GM18861 (cell line): ENCODE measurements around the gene CEP63.

Experiments
- ATAC-seq: cut with Tn5 transposase; IDR thresholded peaks from one replicate; pipeline ENCODE4 v1.9.1; 2021; ENCODE audit not compliant: unreplicated experiment

Gene CEP63

GRCh38 chr3:134606033-134607025, 120.5 kb downstream of the CEP63 start:
- ATAC-seq: no peak

DNA sequence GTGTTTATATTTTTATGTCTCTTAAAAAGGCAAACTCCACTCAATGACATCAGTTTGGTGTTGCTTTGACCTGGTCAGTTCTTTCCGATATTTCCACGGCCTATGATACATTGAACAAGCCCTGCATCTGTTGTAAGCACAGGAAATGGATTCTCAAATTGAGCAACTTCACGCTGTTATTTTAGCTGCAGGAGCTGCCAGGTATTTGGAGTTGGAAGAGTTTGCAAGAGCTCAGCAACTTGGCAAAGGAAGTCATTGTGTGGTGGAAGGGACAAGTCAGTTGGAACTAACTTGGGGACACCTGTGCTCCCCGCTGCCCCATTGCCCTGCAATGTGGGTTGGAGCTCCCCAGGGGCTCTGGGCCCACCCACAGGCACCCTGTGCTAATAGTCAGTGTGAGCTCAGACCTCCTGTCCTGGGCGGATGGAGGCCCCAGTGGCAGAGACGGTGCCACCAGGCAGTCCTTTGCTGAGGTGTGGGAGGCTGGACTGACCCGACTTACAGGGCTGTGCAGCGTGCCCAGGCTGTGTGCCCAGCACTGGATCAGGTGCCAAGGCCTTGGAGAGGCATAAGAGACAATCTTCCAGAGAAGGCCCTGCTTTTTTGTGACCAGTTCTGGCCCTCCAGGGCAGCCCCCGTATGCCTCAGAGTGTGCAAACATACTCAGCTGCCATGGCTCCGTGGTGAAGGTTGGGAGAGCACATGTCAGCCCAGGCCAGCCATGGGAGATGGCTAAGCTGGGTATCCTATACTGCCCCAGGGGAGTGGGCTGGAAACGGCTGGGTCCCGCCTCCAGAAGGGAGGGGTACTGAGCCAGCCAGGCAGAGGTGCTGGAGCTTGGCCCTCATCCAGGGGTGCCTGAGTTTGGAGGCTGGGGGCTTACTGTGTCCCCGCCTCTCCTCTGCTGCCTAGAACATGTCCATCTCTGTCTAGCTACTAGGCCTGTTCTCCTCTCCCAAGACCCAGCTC, 121.5 kb downstream of the CEP63 start:
- ATAC-seq: no peak

DNA sequence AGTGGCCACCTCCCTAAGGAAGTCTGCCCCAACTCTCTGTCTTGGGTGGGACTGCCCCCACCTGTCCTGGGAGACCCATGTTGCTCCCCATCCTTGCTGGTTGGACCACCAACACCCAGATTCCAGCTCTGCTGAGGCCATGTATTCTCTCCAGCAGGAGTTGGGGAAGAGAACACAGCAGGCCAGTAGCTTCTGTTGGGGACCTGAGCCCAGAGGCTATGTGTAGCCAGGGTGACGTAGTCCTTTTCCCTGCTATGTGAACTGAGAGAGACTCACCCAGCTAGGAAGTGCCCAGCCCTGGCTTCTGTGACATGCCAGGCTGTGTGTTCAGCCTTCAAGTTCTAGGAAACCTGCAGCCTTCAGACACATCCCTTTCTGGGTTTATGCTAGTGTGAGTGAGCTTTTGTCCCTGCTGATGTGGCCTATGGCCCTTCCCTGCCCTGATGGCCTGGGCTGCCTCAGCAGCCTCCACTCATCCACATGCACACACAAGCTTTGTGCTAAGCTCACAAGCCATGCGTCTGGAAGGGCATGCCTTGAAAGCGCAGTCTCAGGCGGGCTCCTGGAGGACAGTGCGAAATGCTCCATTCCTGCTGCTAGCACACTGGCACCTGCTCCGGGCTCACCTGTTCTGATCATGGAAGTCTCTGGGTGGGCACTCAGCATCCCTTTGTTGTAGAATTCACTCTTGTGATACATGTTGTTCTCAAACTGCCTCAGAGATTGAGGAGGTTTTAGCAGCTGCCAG, 122.3 kb downstream of the CEP63 start:
- no peak for ATAC-seq

DNA sequence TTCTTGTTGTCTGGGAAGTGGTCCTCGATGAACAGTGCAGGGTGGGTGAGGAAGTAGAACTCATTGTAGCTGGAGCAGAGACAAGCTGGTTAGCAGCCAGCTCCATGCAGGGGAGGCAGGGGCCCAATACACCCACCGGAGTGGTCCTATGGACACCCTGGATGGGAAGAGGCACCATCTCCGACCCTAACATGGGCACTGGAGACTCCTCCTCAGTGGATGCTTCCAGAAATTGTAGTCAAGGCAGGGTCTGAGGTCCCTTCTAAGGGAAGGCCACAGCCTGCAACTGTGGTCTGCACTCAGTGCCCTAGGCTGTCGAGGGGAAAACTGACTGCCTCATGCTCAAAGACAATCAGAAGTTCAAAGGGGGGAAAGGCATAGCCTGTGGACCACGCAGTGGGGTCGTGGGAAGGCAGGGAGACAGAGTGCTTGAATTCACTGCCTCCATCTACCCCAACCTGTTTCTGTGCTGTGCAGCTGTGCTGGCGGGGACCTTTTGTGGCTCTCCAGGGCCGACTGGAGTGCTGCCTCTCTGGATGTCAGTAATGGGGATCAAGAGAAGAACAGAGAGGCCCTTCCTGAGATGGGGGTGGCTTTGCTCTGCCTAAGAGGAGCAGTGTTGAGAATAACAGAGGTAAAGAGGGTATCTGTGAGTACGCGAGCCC, 123.0 kb downstream of the CEP63 start:
- ATAC-seq: no peak

DNA sequence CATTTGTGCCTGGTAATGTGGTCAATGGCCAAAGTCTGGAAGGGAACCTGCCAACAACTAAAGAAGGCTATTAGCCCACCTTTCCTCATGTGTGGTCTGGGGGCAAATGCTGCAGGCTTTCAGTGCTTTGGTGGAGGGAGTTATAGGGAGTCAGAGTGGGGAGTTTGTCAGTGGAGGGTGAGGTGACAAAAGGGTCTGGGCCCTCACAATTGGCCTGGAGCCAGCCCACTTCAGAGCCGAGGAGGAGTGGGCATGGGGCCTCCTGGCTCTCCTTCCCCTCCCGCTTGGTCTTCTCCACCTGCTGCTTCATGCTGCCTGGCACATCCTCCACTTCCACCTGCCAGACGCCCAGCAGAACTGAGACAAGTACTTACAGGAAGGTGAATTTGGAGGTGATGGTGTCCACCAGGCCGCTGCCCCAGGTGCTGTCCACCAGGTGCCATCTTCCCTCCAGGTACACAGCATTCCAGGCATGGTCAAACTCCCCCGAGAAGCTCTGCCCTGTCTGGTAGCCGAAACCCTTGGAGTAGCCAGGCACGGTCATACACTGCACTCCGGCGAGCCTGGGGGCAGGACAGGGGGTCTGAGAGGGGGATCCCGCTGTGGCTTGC, 124.1 kb downstream of the CEP63 start:
- no peak for ATAC-seq

- no peak for ATAC-seq
Observed at GRCh38 chr3:134610432-134611385, 124.9 kb downstream of the CEP63 start.

GRCh38 chr3:134611516-134611915, 125.7 kb downstream of the CEP63 start:
- no peak for ATAC-seq

GRCh38 chr3:134613006-134613520, 127.2 kb downstream of the CEP63 start:
- ATAC-seq: no peak

- ATAC-seq: no peak
Observed at GRCh38 chr3:134614955-134615354, 129.1 kb downstream of the CEP63 start.

GRCh38 chr3:134615743-134616142, 129.9 kb downstream of the CEP63 start:
- ATAC-seq: no peak

- ATAC-seq: no peak
Observed at GRCh38 chr3:134617608-134618477, 132.0 kb downstream of the CEP63 start.

- no peak for ATAC-seq
Observed at GRCh38 chr3:134618478-134619300, 132.8 kb downstream of the CEP63 start.

GRCh38 chr3:134619301-134619615, 133.4 kb downstream of the CEP63 start:
- no peak for ATAC-seq

DNA sequence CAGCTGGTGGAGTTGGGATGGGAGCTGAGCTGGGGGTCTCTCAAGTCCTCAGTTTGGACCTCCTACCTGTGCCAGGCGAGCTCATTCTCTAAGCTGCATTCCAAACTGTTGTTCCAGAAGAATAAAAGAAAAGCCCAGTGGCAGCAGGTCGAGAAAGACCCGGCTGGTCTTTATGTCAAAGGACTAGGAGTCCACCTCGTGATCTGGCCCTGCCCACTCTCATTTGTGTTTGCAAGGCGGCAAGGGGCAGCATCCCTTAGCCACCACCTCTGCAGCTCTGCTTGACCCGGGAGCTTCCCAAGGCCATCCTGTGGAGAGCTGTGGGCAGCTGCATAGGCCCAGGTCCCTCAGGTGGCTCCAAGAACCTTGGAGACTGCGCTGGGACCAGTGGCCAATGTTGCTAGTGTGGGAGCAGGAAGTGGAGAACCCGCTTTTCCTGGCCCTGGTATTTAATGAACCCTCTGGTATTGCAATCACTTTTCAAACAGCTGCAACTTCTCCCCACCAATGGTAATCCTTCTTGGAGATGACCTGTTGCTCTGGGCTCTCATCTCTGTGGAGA, 134.1 kb downstream of the CEP63 start:
- ATAC-seq: no peak

DNA sequence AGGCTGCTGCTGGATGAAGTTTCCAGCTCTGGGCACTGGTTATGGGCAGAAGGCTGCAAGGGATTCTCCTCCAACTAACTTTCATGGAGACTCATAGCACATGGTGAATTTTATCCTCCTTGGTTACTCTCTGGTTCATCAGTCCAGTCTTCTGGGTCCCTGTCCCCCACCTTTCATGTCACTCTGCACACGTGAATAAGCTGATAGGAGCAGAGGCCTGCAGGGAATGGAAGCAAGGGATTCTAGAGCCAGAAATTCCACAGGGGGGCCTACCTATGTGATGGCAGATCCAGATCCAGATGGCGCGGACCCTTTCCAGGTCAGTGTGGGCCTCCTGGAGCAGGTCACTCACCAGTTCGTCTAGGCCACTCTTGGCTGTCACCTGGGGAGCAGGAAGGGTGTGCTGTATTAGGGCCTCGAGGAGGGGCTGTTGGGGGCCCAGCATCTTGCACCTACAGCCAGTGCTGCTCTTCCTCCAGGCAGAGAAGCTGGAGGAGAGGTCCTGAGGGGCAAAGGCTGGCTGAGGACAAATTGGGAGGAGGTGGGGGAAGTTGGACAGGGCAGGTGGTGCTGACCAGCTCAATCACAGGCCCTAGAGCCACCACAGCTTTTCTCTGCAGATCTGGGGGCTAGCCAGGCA, 134.7 kb downstream of the CEP63 start:
- ATAC-seq: no peak

- ATAC-seq: no peak
Observed at GRCh38 chr3:134621854-134622253, 136.0 kb downstream of the CEP63 start.
